NB4 (cell line): Measurements from ENCODE around the gene ZNF143.

Experiments
- CTCF ChIP-seq: IDR thresholded peaks from one replicate; pipeline ENCODE4 v1.5.1; 2012; ENCODE audit warnings: low read depth, low read length
- MAX ChIP-seq: IDR thresholded peaks from 2 replicates; pipeline ENCODE4 v1.6.1; 2011; ENCODE audit warnings: low read depth, low read length
- MYC ChIP-seq: IDR thresholded peaks from 2 replicates; pipeline ENCODE4 v1.6.1; 2011; ENCODE audit warnings: low read depth, low read length
- POLR2A ChIP-seq: IDR thresholded peaks from 2 replicates; pipeline ENCODE4 v1.6.1; 2011; ENCODE audit warnings: mild to moderate bottlenecking; ENCODE audit not compliant: insufficient read length; ENCODE audit errors: extremely low read depth

- TF ChIP-seq CTCF (no peak), POLR2A (no peak), MAX (no peak), MYC (no peak)
Measured at GRCh38 chr11:9525116-9525515, 64.3 kb downstream of the ZNF143 start.
